Urinary bladder (tissue), 4 donors: Measurements from ENCODE around the gene CACNA1S. TPM values are rescaled to one million over a fixed set of nuclear protein-coding genes. Genes with fewer than 3 reads are reported as not detected.

Source experiments
- DNase-seq: peaks from one replicate; pipeline ENCODE4 v3.0.0-alpha.2; 2015; ENCODE audit errors: extremely low spot score
- H3K27ac ChIP-seq: one replicate; pipeline ENCODE4 v1.5.1; 2013; ENCODE audit warnings: low read depth, mild to moderate bottlenecking, moderate library complexity
- H3K36me3 ChIP-seq: one replicate; pipeline ENCODE4 v1.6.1; 2013; ENCODE audit warnings: mild to moderate bottlenecking, moderate library complexity; ENCODE audit not compliant: insufficient read depth
- H3K4me1 ChIP-seq: one replicate; pipeline ENCODE4 v1.6.1; 2013; ENCODE audit warnings: mild to moderate bottlenecking, moderate library complexity; ENCODE audit not compliant: insufficient read depth
- H3K4me3 ChIP-seq: one replicate; pipeline ENCODE4 v1.5.1; 2013; ENCODE audit warnings: low read depth, low read length
- WGBS: extraction: QIAGEN DNeasy Blood & Tissue Kit; methylation state at CpG from one replicate; pipeline ENCODE4 v1.1.7; 2013; 5-methylcytosine and 5-hydroxymethylcytosine counted together
- polyA plus RNA-seq: library from polyadenylated mRNA; stranded (reverse); fragments of 200-250 nt; gene quantifications from one replicate; pipeline ENCODE4 v1.2.3, GENCODE V29; 2013
- total RNA-seq: library from RNA; depleted of rRNA; stranded (reverse); fragments of >200 nt; gene quantifications from one replicate; pipeline ENCODE4 v1.2.3, GENCODE V29; 2014
- donor health status: healthy with polysubstance abuse.
- donor health status: healthy.

The CACNA1S gene
- total and polyA plus RNA-seq, 2 donors, result 1.9 TPM; not detected in 1

- H3K4me3 ChIP-seq, result no peak overlapping the region
- no peak overlapping the region for H3K27ac ChIP-seq
- 82% methylated on average over 9 of the region's 9 CpGs for WGBS
- no peak for DNase-seq
- H3K4me1 ChIP-seq, result no peaks in the 10 kb centered on the region
- no peaks in the 10 kb centered on the region for H3K36me3 ChIP-seq
These were observed 95.0 kb downstream of the CACNA1S start for GRCh38 chr1:201016943-201017827.

- Histone ChIP-seq H3K4me1 (no peaks in the 10 kb centered on the region), H3K36me3 (no peaks in the 10 kb centered on the region), H3K27ac (no peak overlapping the region), H3K4me3 (no peak overlapping the region)
- WGBS, result 12% methylated on average over 10 of the region's 10 CpGs
- DNase-seq, result no peak
These were observed 96.0 kb downstream of the CACNA1S start for GRCh38 chr1:201016211-201016651.

- H3K27ac ChIP-seq, result no peak overlapping the region
- 55% methylated on average over 5 of the region's 5 CpGs for WGBS
- no peak for DNase-seq
- no peaks in the 10 kb centered on the region for H3K36me3 ChIP-seq
- H3K4me1 ChIP-seq, result no peaks in the 10 kb centered on the region
- H3K4me3 ChIP-seq, result no peak overlapping the region
These were observed 96.6 kb downstream of the CACNA1S start for GRCh38 chr1:201015551-201016091.

- Histone ChIP-seq H3K4me1 (no peaks in the 10 kb centered on the region), H3K4me3 (no peak overlapping the region), H3K27ac (no peak overlapping the region), H3K36me3 (no peaks in the 10 kb centered on the region)
- no peak for DNase-seq
- 93% methylated on average over 3 of the region's 3 CpGs for WGBS
These were observed 97.4 kb downstream of the CACNA1S start for GRCh38 chr1:201014816-201015200.

GRCh38 chr1:201013991-201014815 lies 98.0 kb downstream of the CACNA1S start:
- no peak for DNase-seq
- no peaks in the 10 kb centered on the region for H3K36me3 ChIP-seq
- H3K27ac ChIP-seq, result no peak overlapping the region
- no peak overlapping the region for H3K4me3 ChIP-seq
- no peaks in the 10 kb centered on the region for H3K4me1 ChIP-seq
- WGBS, result 49% methylated on average over 33 of the region's 33 CpGs

GRCh38 chr1:201013031-201013485 lies 99.2 kb downstream of the CACNA1S start:
- no peak for DNase-seq
- Histone ChIP-seq H3K4me1 (no peaks in the 10 kb centered on the region), H3K27ac (no peak overlapping the region), H3K36me3 (no peaks in the 10 kb centered on the region), H3K4me3 (no peak overlapping the region)
- 86% methylated on average over 4 of the region's 4 CpGs for WGBS

- Histone ChIP-seq H3K4me1 (no peaks in the 10 kb centered on the region), H3K4me3 (no peak overlapping the region), H3K27ac (no peak overlapping the region), H3K36me3 (no peaks in the 10 kb centered on the region)
- no peak for DNase-seq
- 71% methylated on average over 3 of the region's 3 CpGs for WGBS
These were observed 100.6 kb downstream of the CACNA1S start for GRCh38 chr1:201011616-201012015.

- no peak overlapping the region for H3K4me3 ChIP-seq
- DNase-seq, result no peak
- H3K27ac ChIP-seq, result no peak overlapping the region
- H3K4me1 ChIP-seq, result no peaks in the 10 kb centered on the region
- H3K36me3 ChIP-seq, result no peaks in the 10 kb centered on the region
- WGBS, result 78% methylated on average over 11 of the region's 11 CpGs
These were observed 102.1 kb downstream of the CACNA1S start for GRCh38 chr1:201009962-201010645.

- Histone ChIP-seq H3K27ac (no peak overlapping the region), H3K4me3 (no peak overlapping the region), H3K36me3 (no peaks in the 10 kb centered on the region), H3K4me1 (no peaks in the 10 kb centered on the region)
- DNase-seq, result no peak
- 92% methylated on average over 22 of the region's 22 CpGs for WGBS
These were observed 103.4 kb downstream of the CACNA1S start for GRCh38 chr1:201008666-201009360.

GRCh38 chr1:201007481-201007880 lies 104.7 kb downstream of the CACNA1S start:
- DNase-seq, result no peak
- Histone ChIP-seq H3K36me3 (no peaks in the 10 kb centered on the region), H3K27ac (no peak overlapping the region), H3K4me1 (no peaks in the 10 kb centered on the region), H3K4me3 (no peak overlapping the region)
- 86% methylated on average over 5 of the region's 5 CpGs for WGBS

GRCh38 chr1:201006450-201006849 lies 105.8 kb downstream of the CACNA1S start:
- Histone ChIP-seq H3K4me3 (no peak overlapping the region), H3K36me3 (no peaks in the 10 kb centered on the region), H3K27ac (no peak overlapping the region), H3K4me1 (no peaks in the 10 kb centered on the region)
- WGBS, result 63% methylated on average over 2 of the region's 2 CpGs
- DNase-seq, result no peak

GRCh38 chr1:201004732-201005131 lies 107.5 kb downstream of the CACNA1S start:
- DNase-seq, result no peak
- WGBS, result 95% methylated on average over 14 of the region's 14 CpGs
- H3K4me1 ChIP-seq, result no peaks in the 10 kb centered on the region
- H3K27ac ChIP-seq, result no peak overlapping the region
- H3K36me3 ChIP-seq, result no peaks in the 10 kb centered on the region
- no peak overlapping the region for H3K4me3 ChIP-seq

GRCh38 chr1:201004154-201004553 lies 108.1 kb downstream of the CACNA1S start:
- no peak overlapping the region for H3K27ac ChIP-seq
- no peaks in the 10 kb centered on the region for H3K36me3 ChIP-seq
- WGBS, result 96% methylated on average over 6 of the region's 6 CpGs
- H3K4me3 ChIP-seq, result no peak overlapping the region
- DNase-seq, result no peak
- H3K4me1 ChIP-seq, result no peaks in the 10 kb centered on the region
